NCI-H460 (cell line): Measurements from ENCODE around the gene ZKSCAN7. TPM values are rescaled to one million over a fixed set of nuclear protein-coding genes. Genes with fewer than 3 reads are reported as not detected.
"Not testable (repeated sequence)": the region's sequence is repeated elsewhere in the genome, so short reads cannot be mapped to it uniquely, and the experiment has no call there.

Experiments used
- DNase-seq: peaks from one replicate; pipeline ENCODE4 v3.0.0-alpha.2; 2016; ENCODE audit warnings: low read depth; ENCODE audit errors: extremely low read depth
- polyA plus RNA-seq: library from polyadenylated mRNA; depleted of rRNA; stranded (reverse); fragments of >200 nt; gene quantifications from 2 replicates; pipeline ENCODE4 v1.2.3, GENCODE V29; 2014; cell fraction: nucleus; rRNA removed
- total RNA-seq: library from RNA; depleted of rRNA; stranded (reverse); fragments of >200 nt; shearing (Covaris generic); gene quantifications from 2 replicates; pipeline ENCODE4 v1.2.3, GENCODE V29; 2014; rRNA removed

Gene ZKSCAN7
- total RNA-seq, result 2.1 and 2.5 TPM in 2 replicates
- 0.92 and 1.9 TPM in 2 replicates for polyA plus RNA-seq

GRCh38 chr3:44554626-44555592 is at the start of gene ZKSCAN7:
TSS of gene ZKSCAN7 (plus strand) at chr3:44555193. CDS start at chr3:44557048, 1,855 bp downstream.
- no peak for DNase-seq

- DNase-seq, result no peak
Measured at GRCh38 chr3:44506556-44506955, 48.4 kb upstream of the ZKSCAN7 start.

GRCh38 chr3:44506961-44507360 is 48.0 kb upstream of the ZKSCAN7 start:
- DNase-seq, result no peak

- no peak for DNase-seq
Measured at GRCh38 chr3:44509393-44509921, 45.5 kb upstream of the ZKSCAN7 start.

GRCh38 chr3:44510000-44510368 is 45.0 kb upstream of the ZKSCAN7 start:
- no peak for DNase-seq

- no peak for DNase-seq
Measured at GRCh38 chr3:44511238-44511566, 43.8 kb upstream of the ZKSCAN7 start.

GRCh38 chr3:44513513-44513912 is 41.5 kb upstream of the ZKSCAN7 start:
- no peak for DNase-seq

GRCh38 chr3:44516230-44516629 is 38.8 kb upstream of the ZKSCAN7 start:
- DNase-seq, result no peak

- DNase-seq, result no peak
Measured at GRCh38 chr3:44518782-44519156, 36.2 kb upstream of the ZKSCAN7 start.

- no peak for DNase-seq
Measured at GRCh38 chr3:44521721-44522120, 33.3 kb upstream of the ZKSCAN7 start.

- no peak for DNase-seq
Measured at GRCh38 chr3:44522494-44522933, 32.5 kb upstream of the ZKSCAN7 start.

GRCh38 chr3:44525060-44525459 is 29.9 kb upstream of the ZKSCAN7 start:
- no peak for DNase-seq

- no peak for DNase-seq
Measured at GRCh38 chr3:44529927-44530326, 25.1 kb upstream of the ZKSCAN7 start.

- DNase-seq, result no peak
Measured at GRCh38 chr3:44530911-44531310, 24.1 kb upstream of the ZKSCAN7 start.

GRCh38 chr3:44534659-44535058 is 20.3 kb upstream of the ZKSCAN7 start:
- DNase-seq, result not testable (repeated sequence)

GRCh38 chr3:44535364-44535763 is 19.6 kb upstream of the ZKSCAN7 start:
- no peak for DNase-seq

- DNase-seq, result not testable (repeated sequence)
Measured at GRCh38 chr3:44544811-44545210, 10.2 kb upstream of the ZKSCAN7 start.

- DNase-seq, result no peak
Measured at GRCh38 chr3:44555723-44556122, 730 bp downstream of the ZKSCAN7 start.

GRCh38 chr3:44557074-44557473 is 2.1 kb downstream of the ZKSCAN7 start:
- no peak for DNase-seq

GRCh38 chr3:44561076-44561475 is 6.1 kb downstream of the ZKSCAN7 start:
- no peak for DNase-seq

- DNase-seq, result no peak
Measured at GRCh38 chr3:44562147-44562546, 7.2 kb downstream of the ZKSCAN7 start.

- no peak for DNase-seq
Measured at GRCh38 chr3:44568561-44568960, 13.6 kb downstream of the ZKSCAN7 start.
